Measurements from ENCODE around the gene TTC39A.

TTC39A gene

GRCh38 chr1:51313961-51314777 lies 16.2 kb downstream of the TTC39A start:
- no peak for DNase-seq

GRCh38 chr1:51313268-51313852 lies 17.0 kb downstream of the TTC39A start:
- no peak for DNase-seq

GRCh38 chr1:51312718-51313117 lies 17.6 kb downstream of the TTC39A start:
- no peak for DNase-seq

- no peak for DNase-seq
Observed at GRCh38 chr1:51311826-51312225, 18.5 kb downstream of the TTC39A start.

GRCh38 chr1:51310871-51311613 lies 19.3 kb downstream of the TTC39A start:
- DNase-seq, result no peak

- no peak for DNase-seq
Observed at GRCh38 chr1:51309291-51309690, 21.1 kb downstream of the TTC39A start.

- no peak for DNase-seq
Observed at GRCh38 chr1:51308636-51309035, 21.7 kb downstream of the TTC39A start.

GRCh38 chr1:51306950-51307349 lies 23.4 kb downstream of the TTC39A start:
- no peak for DNase-seq

- no peak for DNase-seq
Observed at GRCh38 chr1:51305371-51305823, 25.0 kb downstream of the TTC39A start.

GRCh38 chr1:51304360-51304759 lies 26.0 kb downstream of the TTC39A start:
- DNase-seq, result no peak

- DNase-seq, result no peak
Observed at GRCh38 chr1:51303751-51304251, 26.6 kb downstream of the TTC39A start.

- DNase-seq, result no peak
Observed at GRCh38 chr1:51303315-51303714, 27.0 kb downstream of the TTC39A start.

- DNase-seq, result no peak
Observed at GRCh38 chr1:51302746-51303145, 27.6 kb downstream of the TTC39A start.

- no peak for DNase-seq
Observed at GRCh38 chr1:51302270-51302669, 28.1 kb downstream of the TTC39A start.

- DNase-seq, result no peak
Observed at GRCh38 chr1:51301844-51302162, 28.6 kb downstream of the TTC39A start.

- no peak for DNase-seq
Observed at GRCh38 chr1:51301152-51301843, 29.1 kb downstream of the TTC39A start.

- no peak for DNase-seq
Observed at GRCh38 chr1:51299981-51300670, 30.2 kb downstream of the TTC39A start.

GRCh38 chr1:51299185-51299885 lies 31.0 kb downstream of the TTC39A start:
- DNase-seq, result no peak

GRCh38 chr1:51298322-51298705 lies 32.0 kb downstream of the TTC39A start:
- no peak for DNase-seq

GRCh38 chr1:51297401-51298321 lies 32.7 kb downstream of the TTC39A start:
- DNase-seq, result no peak
